GM12873 (cell line): Measurements from ENCODE around the gene CFHR1.

Experiments
- TF ChIP-seq, protein P1 (sequence below): IDR thresholded peaks from 2 replicates; pipeline ENCODE4 v1.5.1; 2012; ENCODE audit warnings: low read depth, mild to moderate bottlenecking, moderate library complexity, low read length, control low read depth; ENCODE audit not compliant: insufficient read depth; ENCODE audit errors: missing control alignments

The CFHR1 gene

DNA sequence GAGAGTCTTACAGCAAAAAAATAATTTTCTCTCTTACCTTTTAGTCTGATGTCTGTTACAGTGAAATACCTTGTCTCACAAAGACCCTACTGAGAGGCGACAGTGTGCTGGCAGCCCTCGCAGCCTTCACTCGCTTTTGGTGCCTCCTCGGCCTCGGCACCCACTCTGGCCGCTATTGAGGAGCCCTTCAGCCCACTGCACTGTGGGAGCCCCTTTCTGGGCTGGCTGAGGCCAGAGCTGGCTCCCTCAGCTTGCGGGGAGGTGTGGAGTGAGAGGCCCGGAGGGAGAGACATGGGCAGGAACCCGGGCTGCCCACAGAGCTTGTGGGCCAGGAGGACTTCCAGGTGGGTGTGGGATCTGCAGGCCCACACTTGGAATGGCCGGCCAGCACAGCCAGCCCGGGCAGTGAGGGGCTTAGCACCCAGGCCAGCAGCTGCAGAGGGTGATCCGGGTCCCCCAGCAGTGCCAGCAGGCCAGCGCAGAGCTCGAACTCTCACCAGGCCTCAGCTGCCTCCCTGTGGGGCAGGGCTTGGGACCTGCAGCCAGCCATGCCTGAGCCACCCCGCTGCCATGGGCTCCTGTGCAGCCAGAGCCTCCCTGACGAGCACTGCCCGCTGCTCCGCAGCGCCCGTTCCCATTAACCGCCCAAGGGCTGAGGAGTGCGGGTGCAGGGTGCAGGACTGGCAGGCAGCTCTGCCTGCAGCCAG, 10.8 kb upstream of the CFHR1 start:
- TF ChIP-seq, protein P1, sequence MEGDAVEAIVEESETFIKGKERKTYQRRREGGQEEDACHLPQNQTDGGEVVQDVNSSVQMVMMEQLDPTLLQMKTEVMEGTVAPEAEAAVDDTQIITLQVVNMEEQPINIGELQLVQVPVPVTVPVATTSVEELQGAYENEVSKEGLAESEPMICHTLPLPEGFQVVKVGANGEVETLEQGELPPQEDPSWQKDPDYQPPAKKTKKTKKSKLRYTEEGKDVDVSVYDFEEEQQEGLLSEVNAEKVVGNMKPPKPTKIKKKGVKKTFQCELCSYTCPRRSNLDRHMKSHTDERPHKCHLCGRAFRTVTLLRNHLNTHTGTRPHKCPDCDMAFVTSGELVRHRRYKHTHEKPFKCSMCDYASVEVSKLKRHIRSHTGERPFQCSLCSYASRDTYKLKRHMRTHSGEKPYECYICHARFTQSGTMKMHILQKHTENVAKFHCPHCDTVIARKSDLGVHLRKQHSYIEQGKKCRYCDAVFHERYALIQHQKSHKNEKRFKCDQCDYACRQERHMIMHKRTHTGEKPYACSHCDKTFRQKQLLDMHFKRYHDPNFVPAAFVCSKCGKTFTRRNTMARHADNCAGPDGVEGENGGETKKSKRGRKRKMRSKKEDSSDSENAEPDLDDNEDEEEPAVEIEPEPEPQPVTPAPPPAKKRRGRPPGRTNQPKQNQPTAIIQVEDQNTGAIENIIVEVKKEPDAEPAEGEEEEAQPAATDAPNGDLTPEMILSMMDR: no peak

DNA sequence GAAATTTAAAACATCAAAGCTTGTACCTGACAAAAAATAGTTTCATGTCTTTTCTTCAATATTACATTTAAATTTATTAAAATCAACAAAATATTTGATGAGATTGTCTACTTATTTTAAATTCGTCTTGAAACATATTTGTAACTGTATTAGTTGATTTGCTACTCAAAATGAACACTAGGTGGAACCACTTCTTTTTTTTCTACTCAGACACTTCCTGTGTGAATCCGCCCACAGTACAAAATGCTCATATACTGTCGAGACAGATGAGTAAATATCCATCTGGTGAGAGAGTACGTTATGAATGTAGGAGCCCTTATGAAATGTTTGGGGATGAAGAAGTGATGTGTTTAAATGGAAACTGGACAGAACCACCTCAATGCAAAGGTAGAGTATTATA, 8.3 kb downstream of the CFHR1 start:
- TF ChIP-seq, protein P1: peak; percentile 30

- TF ChIP-seq, protein P1: no peak
These were observed 36.5 kb downstream of the CFHR1 start for GRCh38 chr1:196856053-196856452.

DNA sequence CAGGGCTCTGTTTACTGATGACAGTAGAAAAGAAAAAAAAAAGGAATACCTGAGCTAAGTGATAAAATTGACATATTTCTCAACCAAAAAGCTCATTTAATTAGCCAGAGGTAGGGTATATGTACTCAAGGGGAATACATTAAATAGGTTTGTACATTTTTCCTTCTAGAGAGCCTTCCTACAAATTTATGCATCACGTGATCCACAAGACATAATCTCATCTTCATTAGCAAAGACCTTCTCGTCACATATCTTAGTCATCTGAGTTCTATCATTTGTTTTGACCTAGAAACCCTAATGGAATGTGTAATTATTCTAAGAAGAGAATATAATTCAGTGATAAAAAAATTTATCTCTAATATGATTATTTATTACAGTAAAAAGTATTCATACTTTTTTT, 37.7 kb downstream of the CFHR1 start:
- TF ChIP-seq, protein P1: no peak

GRCh38 chr1:196858811-196859210, 39.3 kb downstream of the CFHR1 start:
- TF ChIP-seq, protein P1: no peak

DNA sequence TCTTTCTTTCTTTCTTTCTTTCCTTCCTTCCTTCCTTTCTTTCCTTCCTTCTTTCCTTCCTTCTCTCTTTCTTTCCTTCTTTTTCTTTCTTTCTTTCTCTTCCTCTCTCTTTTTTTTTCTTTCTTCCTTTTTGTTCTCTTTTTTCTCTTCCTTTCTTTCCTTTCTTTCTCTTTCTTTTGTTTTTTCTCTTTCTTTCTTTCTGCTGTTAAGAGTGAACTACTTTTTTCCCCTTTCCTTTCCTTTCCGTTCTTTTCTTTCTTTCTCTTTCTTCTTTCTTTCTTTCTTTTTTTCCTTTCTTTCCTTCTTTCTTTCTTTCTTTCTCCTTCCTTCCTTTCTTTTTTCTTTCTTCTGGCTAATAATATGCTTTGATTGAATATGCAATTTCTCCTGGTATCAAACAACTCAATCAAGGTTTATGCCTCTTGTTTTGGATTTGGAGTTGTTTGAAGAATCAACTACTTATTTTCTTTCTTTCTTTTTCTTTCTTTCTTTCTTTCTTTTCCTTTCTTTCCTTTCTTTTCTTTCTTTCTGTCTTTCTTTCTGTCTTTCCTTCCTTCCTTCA, 40.9 kb downstream of the CFHR1 start:
- TF ChIP-seq, protein P1: no peak

- TF ChIP-seq, protein P1: no peak
These were observed 41.9 kb downstream of the CFHR1 start for GRCh38 chr1:196861429-196861828.
